ENCODE results near the gene TP73. TPM values are rescaled to one million over a fixed set of nuclear protein-coding genes. Genes with fewer than 3 reads are reported as not detected.

The TP73 gene
- total RNA-seq, 2 experiments from 2014 or later: 2.0 to 2.6 TPM

DNA sequence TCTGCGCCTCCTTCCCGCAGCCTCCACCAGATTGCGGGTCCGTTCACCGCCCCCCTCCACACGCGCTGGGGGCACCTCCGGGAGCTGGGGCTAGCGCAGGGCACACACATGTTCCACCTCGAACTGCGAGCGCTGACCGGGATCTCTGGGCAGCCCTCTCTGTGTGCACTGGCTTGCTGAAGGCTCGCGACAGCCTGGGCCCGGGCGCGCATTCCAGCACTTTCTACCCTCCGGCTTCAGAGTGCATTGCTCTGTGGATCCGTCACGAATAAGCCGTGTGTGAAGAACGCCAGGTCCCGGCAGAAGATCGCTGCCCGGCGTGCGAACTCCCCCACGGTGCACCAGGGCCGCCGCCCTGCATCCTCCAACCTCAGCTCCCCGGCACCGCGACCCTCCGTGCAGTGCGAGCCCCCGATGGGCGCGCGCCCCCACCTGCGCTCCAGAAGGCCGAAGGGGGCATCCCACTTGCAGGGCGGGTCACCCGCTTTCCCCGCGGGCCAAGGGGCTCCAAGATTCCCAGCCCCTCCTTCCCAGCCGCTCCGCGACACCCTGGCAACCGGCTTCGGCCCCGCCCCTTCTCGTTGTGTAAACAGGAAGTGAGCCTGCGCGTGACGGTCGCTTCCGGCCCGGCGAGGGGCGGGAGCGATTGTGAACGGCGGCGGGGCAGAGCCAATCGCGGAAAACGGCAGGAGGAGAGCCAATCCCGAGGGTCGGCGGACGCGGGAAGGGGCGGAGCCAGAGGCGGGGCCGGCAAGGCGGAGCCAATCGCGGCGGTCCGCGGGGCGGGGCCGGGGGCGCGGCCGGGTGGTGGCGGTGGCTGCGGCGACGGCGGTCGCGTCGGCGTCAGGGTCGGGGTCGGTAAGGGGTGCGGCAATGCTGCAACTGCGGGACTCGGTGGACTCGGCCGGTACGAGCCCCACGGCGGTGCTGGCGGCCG lies 27.8 kb upstream of the TP73 start, which contains the start of gene TPRG1L:
Gene TPRG1L (plus strand): TSS at position 816 of the 937 bp plus-strand sequence. CDS start 58 bp downstream, at position 874.
- H3K4me3 Mint-ChIP-seq: peak within 1 kb of the TSS; percentile 93
- H3K9me3 Mint-ChIP-seq: no peaks in the 10 kb centered on the region
- peak; percentile 99 for DNase-seq
- peaks cover 5% of the 10 kb centered on the region for H3K27me3 Mint-ChIP-seq
- peak within 1 kb of the TSS; percentile 78 for H3K27ac Mint-ChIP-seq
- POLR2A ChIA-PET: interaction anchor here (0.8 to 0.9 kb wide), 2 partner anchors 15 to 25 kb away, joined by 3 read pairs; partner anchors contain the start of gene WRAP73
- CTCF ChIA-PET: interaction anchor here (0.9 to 1.1 kb wide), 2 partner anchors 9 to 133 kb away, joined by 3 read pairs; no protein-coding TSS in a partner anchor
- peaks cover 29% of the 10 kb centered on the region for H3K4me1 Mint-ChIP-seq
- H3K36me3 Mint-ChIP-seq (ENCODE audit: low read depth): peaks cover 10% of the 10 kb centered on the region

DNA sequence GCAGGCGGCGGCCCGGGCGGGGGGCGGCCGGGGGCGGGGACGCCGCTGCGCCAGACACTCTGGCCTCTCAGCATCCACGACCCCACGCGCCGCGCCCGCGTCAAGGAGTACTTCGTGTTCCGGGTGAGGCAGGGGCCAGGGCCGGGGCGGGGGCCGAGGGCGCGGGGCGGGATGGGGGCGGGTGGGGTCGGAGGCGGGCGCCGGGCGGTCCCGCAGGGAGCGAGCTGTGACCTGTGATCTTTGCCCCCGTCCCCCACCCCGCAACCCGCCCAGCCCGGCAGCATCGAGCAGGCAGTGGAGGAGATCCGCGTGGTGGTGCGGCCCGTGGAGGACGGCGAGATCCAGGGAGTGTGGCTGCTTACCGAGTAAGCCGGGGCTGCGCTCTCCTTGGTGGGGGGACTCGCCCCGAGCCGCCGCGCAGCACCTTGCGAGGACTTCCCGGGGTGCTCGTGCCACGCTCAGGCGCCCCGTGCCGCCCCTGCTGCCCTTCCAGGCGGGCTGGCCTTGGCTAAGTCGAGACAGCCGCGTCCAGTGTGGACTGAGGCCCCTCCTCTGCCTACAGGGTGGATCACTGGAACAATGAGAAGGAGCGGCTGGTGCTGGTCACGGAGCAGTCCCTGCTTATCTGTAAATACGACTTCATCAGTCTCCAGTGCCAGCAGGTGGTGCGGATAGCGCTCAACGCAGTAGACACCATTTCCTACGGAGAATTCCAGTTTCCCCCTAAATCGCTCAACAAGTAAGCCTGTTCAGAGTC lies 27.0 kb upstream of the TP73 start:
- no peaks in the 10 kb centered on the region for H3K9me3 Mint-ChIP-seq
- H3K27me3 Mint-ChIP-seq: peaks cover 5% of the 10 kb centered on the region
- H3K36me3 Mint-ChIP-seq (ENCODE audit: low read depth): peaks cover 14% of the 10 kb centered on the region
- CTCF ChIA-PET: interaction anchor here (1.5 kb wide), 1 partner anchor 134 kb away, joined by 3 read pairs; no protein-coding TSS in a partner anchor
- POLR2A ChIA-PET: no interaction called here
- peak overlapping the region; percentile 93 for H3K4me3 Mint-ChIP-seq
- DNase-seq: no peak
- peaks cover 34% of the 10 kb centered on the region for H3K4me1 Mint-ChIP-seq
- no peak overlapping the region for H3K27ac Mint-ChIP-seq

DNA sequence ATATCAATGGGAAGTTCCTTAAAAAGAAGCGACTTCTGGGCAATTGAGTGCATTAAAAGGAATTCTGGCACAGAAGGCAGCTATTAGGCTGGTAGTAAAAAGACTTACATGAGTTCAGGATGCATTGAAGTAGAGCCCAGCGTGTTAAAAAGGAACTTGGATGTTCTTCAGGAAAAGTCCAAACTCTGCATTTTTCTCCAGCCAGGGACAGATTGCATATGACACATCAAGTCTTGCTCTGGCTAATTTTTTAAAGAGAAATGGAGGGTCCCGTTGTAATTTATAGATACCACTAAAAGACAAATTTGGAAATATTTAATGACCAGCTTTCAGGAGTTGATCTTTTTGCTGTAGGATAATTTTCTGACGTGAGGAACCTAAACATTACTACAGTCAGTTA lies 26.3 kb upstream of the TP73 start:
- ChIA-PET CTCF (interaction anchor here (0.7 to 1.5 kb wide), 5 partner anchors 10 to 161 kb away, joined by 3 to 4 read pairs (median 3); no protein-coding TSS in a partner anchor), POLR2A (no interaction called here)
- H3K27ac Mint-ChIP-seq: no peak overlapping the region
- H3K4me1 Mint-ChIP-seq: peaks cover 38% of the 10 kb centered on the region
- H3K27me3 Mint-ChIP-seq: peaks cover 5% of the 10 kb centered on the region
- no peaks in the 10 kb centered on the region for H3K9me3 Mint-ChIP-seq
- peak overlapping the region; percentile 93 for H3K4me3 Mint-ChIP-seq
- H3K36me3 Mint-ChIP-seq (ENCODE audit: low read depth): peaks cover 15% of the 10 kb centered on the region
- no peak for DNase-seq

DNA sequence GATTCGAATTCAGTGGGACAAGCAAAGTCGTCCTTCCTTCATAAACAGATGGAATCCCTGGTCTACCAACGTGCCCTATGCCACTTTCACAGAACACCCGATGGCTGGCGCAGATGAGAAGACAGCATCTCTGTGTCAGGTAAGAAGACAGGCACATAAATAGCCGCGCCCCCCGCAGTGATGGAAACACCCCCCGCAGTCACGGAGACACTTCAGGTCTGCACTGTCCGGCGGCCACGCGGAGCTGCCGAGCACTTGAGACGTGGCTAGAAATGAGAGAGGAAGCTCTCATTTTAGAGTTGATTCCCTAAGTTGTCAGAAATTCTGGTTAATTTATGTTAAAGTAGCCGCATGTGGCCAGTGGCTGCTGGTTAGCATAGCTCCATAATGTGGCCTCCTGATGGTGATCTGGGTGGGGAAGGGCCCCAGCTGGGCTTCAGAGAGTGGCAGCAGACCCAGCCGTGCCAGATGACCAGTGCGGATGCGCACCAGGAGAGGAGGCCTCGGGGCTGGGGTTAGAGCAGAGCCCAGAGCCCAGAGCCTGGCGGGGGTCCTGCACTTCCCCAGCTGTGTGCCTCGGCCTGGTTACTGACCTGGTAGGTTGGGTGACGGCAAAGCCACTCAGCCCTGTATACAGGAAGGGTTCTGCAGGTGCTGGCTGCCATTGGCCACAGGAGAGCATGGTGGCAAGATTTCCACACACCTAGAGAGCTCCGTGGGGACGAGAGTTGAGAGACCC lies 24.6 kb upstream of the TP73 start:
- H3K27ac Mint-ChIP-seq: no peak overlapping the region
- H3K27me3 Mint-ChIP-seq: peaks cover 2% of the 10 kb centered on the region
- no peak overlapping the region for H3K4me3 Mint-ChIP-seq
- POLR2A ChIA-PET: no interaction called here
- H3K4me1 Mint-ChIP-seq: peaks cover 36% of the 10 kb centered on the region
- H3K9me3 Mint-ChIP-seq: no peaks in the 10 kb centered on the region
- no peak for DNase-seq
- H3K36me3 Mint-ChIP-seq (ENCODE audit: low read depth): peaks cover 15% of the 10 kb centered on the region
- CTCF ChIA-PET: interaction anchor here (1.3 to 1.4 kb wide), 3 partner anchors 8 to 97 kb away, joined by 3 to 5 read pairs (median 3); no protein-coding TSS in a partner anchor

- Mint-ChIP-seq H3K4me1 (peaks cover 29% of the 10 kb centered on the region), H3K27ac (no peak overlapping the region), H3K4me3 (no peak overlapping the region), H3K36me3 (ENCODE audit: low read depth) (peaks cover 15% of the 10 kb centered on the region), H3K9me3 (no peaks in the 10 kb centered on the region), H3K27me3 (no peaks in the 10 kb centered on the region)
- no peak for DNase-seq
- CTCF ChIA-PET: interaction anchor here (1.3 to 1.4 kb wide), 3 partner anchors 8 to 96 kb away, joined by 3 to 5 read pairs (median 3); no protein-coding TSS in a partner anchor
- POLR2A ChIA-PET: no interaction called here
These were observed 23.9 kb upstream of the TP73 start for GRCh38 chr1:3628445-3628844.

DNA sequence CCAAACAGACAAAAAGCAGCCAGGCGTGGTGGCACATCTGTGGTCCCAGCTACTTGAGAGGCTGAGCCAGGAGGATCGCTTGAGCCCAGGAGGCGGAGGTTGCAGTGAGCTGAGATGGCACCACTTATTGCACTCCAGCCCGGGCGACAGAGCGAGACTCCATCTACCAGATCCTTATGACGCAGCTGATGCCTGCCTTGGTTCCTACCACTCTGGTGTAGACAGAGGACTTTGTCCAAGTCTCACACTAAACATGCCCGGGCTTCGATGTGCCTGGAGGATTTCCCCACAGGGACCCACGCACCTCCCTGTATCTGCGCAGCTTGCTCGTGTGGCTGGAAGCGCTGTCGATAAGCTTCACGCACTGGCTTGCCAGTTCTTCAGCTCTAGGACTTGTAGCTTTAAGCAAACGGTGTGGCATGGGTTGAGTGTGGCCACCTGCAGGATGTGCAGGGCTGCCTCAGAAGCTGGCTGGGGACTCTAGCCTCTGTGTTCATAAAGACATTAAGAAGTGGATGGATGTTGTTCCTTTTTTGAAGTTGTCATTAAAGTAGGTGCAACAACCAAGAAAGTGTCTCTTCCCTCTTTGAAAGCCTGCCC lies 22.7 kb upstream of the TP73 start:
- Mint-ChIP-seq H3K9me3 (no peaks in the 10 kb centered on the region), H3K4me3 (no peak overlapping the region), H3K4me1 (peaks cover 18% of the 10 kb centered on the region), H3K36me3 (ENCODE audit: low read depth) (peaks cover 19% of the 10 kb centered on the region), H3K27me3 (no peaks in the 10 kb centered on the region), H3K27ac (no peak overlapping the region)
- CTCF ChIA-PET: interaction anchor here (1.1 to 1.4 kb wide), 2 partner anchors 10 to 26 kb away, joined by 3 read pairs; no protein-coding TSS in a partner anchor
- POLR2A ChIA-PET: interaction anchor here (1.0 kb wide), 1 partner anchor 20 kb away, joined by 4 read pairs; the partner anchor contains the start of gene WRAP73
- no peak for DNase-seq

GRCh38 chr1:3630161-3630611 lies 22.1 kb upstream of the TP73 start:
- Mint-ChIP-seq H3K4me3 (no peak overlapping the region), H3K9me3 (no peaks in the 10 kb centered on the region), H3K27me3 (no peaks in the 10 kb centered on the region), H3K27ac (no peak overlapping the region), H3K4me1 (peaks cover 17% of the 10 kb centered on the region), H3K36me3 (ENCODE audit: low read depth) (peaks cover 22% of the 10 kb centered on the region)
- DNase-seq: no peak
- ChIA-PET POLR2A (no interaction called here), CTCF (interaction anchor here (1.1 to 1.4 kb wide), 2 partner anchors 11 to 25 kb away, joined by 3 read pairs; no protein-coding TSS in a partner anchor)

DNA sequence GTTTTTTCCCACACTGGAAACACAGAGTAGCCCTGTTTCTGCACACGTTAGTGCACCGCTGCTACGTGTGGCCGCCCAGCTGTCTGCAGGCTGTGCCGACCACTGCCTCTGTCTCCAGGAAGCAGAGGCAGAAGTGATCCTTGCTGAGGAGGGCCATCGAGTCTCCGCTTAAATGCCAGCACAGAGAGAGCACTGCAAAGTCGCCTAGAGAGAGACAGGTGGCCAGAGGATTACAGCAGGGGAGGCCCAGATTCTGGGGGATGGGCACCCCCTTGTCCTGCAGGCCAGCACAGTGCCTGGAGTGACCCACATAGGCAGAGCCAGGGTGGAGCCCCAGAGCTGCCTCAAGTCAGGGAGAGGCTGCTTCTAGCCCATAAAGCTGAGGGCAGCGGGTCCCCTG lies 21.4 kb upstream of the TP73 start:
- no peak for DNase-seq
- H3K27ac Mint-ChIP-seq: no peak overlapping the region
- H3K4me3 Mint-ChIP-seq: no peak overlapping the region
- peaks cover 25% of the 10 kb centered on the region for H3K36me3 Mint-ChIP-seq (ENCODE audit: low read depth)
- no peaks in the 10 kb centered on the region for H3K9me3 Mint-ChIP-seq
- peaks cover 13% of the 10 kb centered on the region for H3K4me1 Mint-ChIP-seq
- H3K27me3 Mint-ChIP-seq: no peaks in the 10 kb centered on the region
- ChIA-PET CTCF (interaction anchor here (1.4 kb wide), 1 partner anchor 12 kb away, joined by 3 read pairs; no protein-coding TSS in a partner anchor), POLR2A (no interaction called here)

DNA sequence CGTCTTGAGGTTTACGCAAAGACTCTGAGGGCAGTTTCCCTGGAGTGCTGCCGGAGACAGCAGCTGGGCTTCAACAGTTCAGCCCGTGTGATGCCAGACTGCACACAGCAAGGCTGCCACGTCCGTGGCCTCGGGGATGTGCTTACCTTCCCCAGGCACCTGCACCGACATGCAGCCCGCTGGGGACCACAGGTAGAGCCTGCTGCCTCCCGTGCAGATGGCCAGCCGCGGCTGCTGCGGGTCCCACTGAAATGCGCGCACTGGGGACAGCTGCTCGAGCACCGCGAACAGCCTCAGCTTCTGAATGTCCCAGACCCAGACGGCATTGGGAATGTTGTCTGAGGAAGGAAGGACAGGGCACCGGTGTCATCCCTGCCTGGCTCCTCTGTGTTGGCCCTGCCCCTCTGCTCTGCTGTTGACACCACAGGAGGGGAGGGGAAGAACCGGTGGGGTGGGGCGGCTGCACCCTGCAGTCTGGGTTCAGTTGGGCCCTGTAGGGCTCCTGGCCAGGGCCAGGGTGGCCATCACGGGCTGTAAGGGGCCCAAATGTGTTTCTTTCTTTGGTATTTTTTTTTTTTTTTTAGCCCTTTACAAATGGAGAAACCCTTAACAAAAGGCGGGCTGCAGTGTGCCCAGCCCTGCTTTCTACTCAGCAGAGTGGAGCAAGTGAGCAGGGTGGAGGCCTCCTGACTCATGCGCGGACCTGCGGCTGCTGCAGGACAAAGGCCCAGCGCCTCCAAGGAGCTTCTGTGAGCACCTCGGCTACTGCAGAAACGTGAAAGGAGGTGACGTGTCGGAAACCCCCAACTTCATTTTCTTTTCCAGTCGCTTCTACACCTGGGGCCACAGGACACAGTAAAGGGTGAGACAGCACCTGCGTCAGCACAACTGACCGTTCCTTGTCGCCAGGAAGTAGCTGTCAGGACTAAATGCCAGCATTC lies 20.7 kb upstream of the TP73 start:
- no peak overlapping the region for H3K4me3 Mint-ChIP-seq
- no peaks in the 10 kb centered on the region for H3K9me3 Mint-ChIP-seq
- CTCF ChIA-PET: no interaction called here
- peaks cover 28% of the 10 kb centered on the region for H3K36me3 Mint-ChIP-seq (ENCODE audit: low read depth)
- POLR2A ChIA-PET: no interaction called here
- no peak overlapping the region for H3K27ac Mint-ChIP-seq
- no peak for DNase-seq
- no peaks in the 10 kb centered on the region for H3K27me3 Mint-ChIP-seq
- peaks cover 9% of the 10 kb centered on the region for H3K4me1 Mint-ChIP-seq

DNA sequence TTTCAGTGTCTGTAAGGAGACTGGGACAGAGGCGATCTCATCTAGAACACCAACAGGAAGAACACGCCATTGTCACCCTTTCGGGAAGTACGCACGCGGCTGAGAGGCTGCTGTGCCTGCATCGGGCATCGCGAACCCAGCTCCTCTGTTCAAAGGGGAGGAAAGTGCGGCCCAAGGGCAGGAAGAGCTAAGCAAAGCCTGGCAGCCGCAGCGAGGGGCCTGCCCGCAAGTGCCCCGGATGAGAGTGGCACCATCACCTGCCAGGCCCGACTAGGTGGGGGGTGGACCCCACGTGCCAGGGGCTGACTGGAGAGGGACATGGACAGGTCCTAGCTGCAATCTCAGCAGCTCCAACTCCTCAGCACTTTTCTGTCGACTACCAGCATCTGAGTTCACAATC lies 20.0 kb upstream of the TP73 start:
- H3K4me1 Mint-ChIP-seq: peaks cover 9% of the 10 kb centered on the region
- H3K4me3 Mint-ChIP-seq: no peak overlapping the region
- H3K27me3 Mint-ChIP-seq: no peaks in the 10 kb centered on the region
- H3K27ac Mint-ChIP-seq: no peak overlapping the region
- CTCF ChIA-PET: no interaction called here
- peaks cover 33% of the 10 kb centered on the region for H3K36me3 Mint-ChIP-seq (ENCODE audit: low read depth)
- DNase-seq: no peak
- POLR2A ChIA-PET: no interaction called here
- no peaks in the 10 kb centered on the region for H3K9me3 Mint-ChIP-seq

DNA sequence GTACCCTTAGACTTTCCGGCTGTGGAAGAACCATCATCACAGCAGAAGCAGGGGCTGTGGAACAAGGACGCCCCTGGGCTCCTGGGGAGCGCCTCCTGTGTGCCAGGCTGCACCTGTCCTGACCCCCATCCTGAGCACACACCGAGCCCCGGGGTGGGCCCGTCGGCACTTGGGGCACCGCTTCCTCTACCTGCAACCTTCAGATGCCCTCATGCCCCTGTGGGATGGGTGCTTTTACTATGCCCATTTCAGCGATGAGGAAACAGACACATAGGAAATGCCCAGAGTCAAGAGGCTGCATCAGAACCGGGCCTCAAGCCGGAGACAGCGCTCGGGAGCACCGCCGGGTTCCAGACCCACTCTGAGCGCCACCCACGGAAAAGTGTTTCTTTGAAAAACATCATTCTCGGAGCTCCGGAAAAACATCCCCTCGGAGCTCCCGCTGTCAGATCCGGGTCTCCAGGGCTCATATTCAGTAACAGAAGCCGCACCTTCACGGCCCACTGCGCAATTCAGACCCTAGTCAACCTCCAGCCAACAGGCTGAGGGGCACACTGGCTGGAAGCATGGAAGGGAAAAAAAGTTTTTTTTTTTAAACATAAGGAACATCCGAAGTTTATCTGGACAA lies 19.5 kb upstream of the TP73 start:
- Mint-ChIP-seq H3K27ac (no peak overlapping the region), H3K27me3 (no peaks in the 10 kb centered on the region), H3K9me3 (no peaks in the 10 kb centered on the region), H3K36me3 (ENCODE audit: low read depth) (peaks cover 31% of the 10 kb centered on the region), H3K4me1 (peaks cover 9% of the 10 kb centered on the region), H3K4me3 (no peak overlapping the region)
- POLR2A ChIA-PET: no interaction called here
- DNase-seq: no peak
- CTCF ChIA-PET: no interaction called here
